Islet of Langerhans (tissue), 1 donor: ENCODE results near the gene SEZ6L2.
"Not testable (repeated sequence)": the region's sequence is repeated elsewhere in the genome, so short reads cannot be mapped to it uniquely, and the experiment has no call there.

Experiments
- FAIRE-seq: peaks from one replicate; lab custom pipeline; 2011; peaks lifted over from hg19 to GRCh38; lab: Jason Lieb, UNC

Gene SEZ6L2

GRCh38 chr16:29850998-29851397 is 48.4 kb downstream of the SEZ6L2 start:
- no peak for FAIRE-seq

DNA sequence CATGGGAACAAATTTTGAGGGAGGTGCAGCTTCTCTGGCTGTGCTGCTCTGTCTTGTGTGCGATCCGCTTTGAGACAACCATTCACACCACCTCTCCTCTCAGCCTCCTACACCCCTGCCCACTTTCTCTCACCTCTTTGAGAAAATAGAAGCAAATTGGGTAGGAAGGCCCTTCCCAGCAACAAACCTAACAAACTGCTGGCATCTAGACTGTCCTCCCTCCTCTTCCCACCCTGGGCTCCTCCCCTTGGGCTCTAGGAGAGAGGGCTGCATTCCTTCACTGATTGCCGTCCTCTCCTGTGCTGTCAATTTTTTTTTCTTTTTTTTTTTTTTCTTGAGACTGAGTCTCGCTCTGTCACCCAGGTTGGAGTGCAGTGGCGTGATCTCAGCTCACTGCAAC is 49.8 kb downstream of the SEZ6L2 start:
- no peak for FAIRE-seq

- no peak for FAIRE-seq
These were observed 50.7 kb downstream of the SEZ6L2 start for GRCh38 chr16:29848420-29849297.

DNA sequence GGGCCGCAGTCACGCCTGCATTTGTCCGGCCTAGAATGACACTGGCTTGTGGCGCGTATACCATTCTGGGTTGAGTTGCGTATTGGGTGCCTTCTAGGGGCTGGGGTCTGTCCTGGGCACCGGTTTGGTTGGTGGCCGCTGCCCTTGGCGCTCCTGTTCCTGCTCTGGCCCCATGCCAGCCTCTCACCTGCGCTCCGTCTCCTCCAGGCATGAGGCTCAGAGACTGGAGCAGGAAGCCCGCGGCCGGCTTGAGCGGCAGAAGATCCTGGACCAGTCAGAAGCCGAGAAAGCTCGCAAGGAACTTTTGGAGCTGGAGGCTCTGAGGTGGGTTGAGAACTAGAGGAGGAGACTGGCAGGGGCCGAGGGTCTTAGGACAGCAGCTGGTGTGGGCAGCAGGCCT is 53.7 kb downstream of the SEZ6L2 start:
- no peak for FAIRE-seq

DNA sequence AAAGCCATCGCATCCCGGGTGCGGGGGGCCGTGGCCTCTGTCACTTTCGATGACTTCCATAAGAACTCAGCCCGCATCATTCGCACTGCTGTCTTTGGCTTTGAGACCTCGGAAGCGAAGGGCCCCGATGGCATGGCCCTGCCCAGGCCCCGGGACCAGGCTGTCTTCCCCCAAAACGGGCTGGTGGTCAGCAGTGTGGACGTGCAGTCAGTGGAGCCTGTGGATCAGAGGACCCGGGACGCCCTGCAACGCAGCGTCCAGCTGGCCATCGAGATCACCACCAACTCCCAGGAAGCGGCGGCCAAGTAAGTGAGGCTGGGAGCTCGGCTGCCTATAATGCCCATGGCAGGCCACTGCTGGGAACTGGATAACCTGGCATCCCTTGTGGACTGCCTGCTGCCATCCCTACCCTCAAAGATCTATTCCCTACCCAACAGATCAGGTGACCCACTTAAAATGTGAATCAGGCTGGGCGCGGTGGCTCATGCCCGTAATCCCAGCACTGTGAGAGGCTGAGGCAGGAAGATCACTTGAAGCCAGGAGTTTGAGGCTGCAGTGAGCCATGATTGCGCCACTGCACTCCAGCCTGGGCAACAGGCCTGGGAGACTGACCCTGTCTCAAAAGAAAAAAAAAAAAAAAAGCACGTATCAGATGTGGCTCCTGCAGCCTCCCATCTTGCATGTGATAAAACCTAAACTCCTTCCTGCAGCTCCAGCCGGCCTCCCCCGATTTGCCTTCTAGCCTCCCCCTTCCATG is 54.6 kb downstream of the SEZ6L2 start:
- FAIRE-seq, result no peak

DNA sequence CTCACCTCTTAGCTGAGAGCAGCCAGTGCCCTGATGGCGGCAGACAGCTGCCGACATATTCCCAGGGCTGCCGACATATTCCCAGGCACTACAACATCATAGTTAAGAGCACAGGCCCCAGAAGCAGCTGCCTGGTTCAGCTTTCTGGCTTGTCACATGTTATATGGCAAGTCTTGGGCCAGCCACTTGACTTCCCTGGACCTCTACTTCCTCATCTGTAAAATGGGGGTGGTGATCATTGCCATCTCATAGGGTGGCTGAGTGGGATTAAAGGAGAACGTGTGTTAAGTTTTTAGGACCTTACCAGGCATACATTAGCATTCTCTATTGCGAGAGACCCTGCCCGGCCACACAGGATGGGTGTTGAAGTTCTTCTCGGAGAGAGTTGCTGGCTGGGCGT is 55.4 kb downstream of the SEZ6L2 start:
- no peak for FAIRE-seq

DNA sequence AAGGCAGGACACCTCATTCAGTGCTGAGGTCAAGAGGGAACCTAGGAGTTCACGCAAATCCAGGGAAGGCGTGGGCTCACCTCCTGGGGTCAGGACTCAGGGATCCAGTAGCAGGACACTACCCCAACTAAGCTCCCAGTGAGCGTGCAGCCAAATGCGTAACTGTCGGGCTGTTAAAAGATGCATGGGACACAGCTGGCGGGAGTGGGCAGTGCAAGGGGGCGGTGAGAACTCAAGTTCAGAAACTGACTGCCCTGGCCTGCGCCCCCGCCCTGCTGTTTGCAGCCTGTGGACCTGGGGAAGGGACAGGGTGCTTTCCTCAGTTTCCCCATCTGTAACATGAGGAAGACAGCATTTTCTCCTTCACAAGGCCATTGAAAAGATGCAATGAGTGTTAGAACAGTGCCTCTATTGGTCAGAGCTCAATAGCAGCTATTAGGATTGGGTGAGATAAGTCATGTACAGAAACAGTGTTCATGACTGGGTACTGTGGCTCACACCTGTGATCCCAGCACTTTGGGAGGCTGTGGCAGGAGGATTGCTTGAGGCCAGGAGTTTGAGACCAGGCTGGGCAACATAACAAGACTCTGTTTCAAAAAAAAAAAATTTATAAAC is 56.5 kb downstream of the SEZ6L2 start:
- FAIRE-seq, result no peak

DNA sequence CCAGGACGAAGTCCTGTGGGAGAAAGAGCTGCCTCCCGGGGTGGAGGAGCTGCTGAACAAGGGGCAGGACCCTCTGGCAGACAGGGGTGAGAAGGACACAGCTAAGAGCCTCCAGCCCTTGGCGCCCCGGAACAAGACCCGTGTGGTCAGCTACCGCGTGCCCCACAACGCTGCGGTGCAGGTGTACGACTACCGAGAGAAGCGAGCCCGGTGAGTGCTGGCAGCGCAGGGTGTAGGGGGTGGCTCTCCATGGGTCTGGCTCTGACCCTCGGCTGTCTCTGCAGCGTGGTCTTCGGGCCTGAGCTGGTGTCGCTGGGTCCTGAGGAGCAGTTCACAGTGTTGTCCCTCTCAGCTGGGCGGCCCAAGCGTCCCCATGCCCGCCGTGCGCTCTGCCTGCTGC is 57.7 kb downstream of the SEZ6L2 start:
- no peak for FAIRE-seq

DNA sequence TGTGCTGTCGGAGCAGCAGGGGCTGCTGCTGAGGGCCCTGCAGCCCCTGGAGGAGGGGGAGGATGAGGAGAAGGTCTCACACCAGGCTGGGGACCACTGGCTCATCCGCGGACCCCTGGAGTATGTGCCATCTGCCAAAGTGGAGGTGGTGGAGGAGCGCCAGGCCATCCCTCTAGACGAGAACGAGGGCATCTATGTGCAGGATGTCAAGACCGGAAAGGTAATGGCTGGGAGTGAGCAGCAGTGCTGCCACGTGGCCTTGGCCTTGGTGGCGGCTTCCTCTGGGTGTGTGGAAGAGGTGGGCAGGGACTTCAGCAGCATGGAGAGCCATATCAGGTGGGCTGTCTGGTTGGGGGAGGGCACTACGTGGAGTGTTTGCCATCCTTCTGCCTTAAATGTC is 59.1 kb downstream of the SEZ6L2 start:
- no peak for FAIRE-seq

DNA sequence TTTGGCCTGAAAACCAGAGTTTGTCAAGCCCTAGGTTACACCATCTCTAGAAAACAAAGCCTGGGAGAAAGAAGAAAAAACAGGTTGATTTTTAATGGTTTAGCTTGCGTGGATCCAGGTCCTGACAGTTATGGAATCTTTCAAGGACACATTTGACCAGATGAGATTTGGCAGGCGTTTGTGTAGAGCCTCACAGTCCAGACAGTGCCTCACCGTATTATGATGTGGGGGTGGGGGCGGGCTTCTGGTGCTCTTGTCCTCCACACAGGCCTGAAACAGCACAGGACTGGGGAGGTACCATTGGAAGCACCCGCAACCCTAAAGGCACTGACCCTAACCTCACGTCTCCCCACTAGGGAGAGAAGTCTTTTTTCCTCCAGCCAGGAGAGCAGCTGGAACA is 59.5 kb downstream of the SEZ6L2 start:
- no peak for FAIRE-seq

- no peak for FAIRE-seq
These were observed 61.5 kb downstream of the SEZ6L2 start for GRCh38 chr16:29837841-29838240.

DNA sequence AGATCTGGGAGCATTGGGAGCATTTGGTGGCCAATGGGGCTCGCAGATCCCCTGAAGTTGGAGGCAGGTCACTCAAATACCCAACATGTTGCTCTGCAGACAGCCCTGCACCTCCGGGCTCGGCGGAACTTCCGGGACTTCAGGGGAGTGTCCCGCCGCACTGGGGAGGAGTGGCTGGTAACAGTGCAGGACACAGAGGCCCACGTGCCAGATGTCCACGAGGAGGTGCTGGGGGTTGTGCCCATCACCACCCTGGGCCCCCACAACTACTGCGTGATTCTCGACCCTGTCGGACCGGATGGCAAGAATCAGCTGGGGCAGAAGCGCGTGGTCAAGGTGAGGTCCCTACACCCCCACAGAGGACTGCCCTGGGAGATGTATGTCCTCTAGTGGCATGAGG is 62.7 kb downstream of the SEZ6L2 start:
- FAIRE-seq, result no peak

DNA sequence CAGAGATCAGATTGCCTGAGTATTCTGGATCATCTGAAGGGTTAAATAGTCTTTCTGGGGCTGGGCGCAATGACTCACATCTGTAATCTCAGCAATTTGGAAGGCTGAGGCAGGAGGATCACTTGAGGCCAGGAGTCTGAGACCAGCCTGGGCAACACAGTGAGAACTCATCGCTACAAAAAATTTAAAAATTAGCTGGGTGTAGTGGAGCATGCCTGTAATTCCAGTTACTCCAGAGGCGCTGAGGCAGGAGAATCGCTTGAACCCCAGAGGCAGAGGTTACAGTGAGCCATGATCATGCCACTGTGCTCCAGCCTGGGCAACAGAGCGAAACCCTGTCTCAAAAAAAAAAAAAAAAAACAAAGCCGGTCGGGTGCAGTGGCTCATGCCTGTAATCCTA is 63.4 kb downstream of the SEZ6L2 start:
- no peak for FAIRE-seq

DNA sequence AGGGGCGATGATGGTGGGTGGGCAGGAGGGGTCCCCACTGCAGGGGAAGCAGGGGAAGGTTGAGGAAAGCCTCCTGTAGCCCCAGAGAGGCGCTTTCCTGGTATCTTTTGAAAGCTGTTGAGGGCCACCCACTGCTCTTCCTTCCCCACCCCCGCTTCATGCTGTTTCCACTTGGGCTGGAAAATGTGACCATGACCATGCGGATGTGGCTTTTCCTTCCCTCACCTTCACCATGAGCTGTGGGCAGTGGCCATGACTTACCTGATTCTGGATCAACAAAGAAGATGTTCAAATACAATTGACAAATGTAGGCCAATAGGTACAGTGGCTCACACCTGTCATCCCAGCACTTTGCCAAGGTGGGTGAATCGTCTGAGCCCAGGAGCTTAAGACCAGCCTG is 65.3 kb downstream of the SEZ6L2 start:
- no peak for FAIRE-seq

- not testable (repeated sequence) for FAIRE-seq
These were observed 66.1 kb downstream of the SEZ6L2 start for GRCh38 chr16:29833219-29833618.

DNA sequence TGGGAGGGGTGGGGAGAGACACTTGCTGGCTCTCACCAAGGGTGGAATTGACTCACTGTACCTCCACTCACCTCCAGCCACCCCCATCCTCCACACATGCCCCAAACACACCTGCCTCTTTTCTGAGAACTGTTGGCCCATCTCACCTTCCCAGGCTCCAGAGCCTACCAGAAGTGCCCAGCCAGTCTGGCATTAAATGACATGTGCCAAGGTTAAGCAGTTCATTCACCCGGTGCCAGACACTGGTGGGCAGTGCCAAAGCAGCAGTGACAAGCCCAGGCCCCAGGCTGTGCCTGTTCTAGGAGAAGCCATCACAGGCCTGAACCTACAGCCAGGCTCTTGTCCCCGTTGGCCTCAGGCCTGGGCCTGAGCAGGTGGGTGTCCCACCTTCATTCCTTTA is 67.9 kb downstream of the SEZ6L2 start:
- no peak for FAIRE-seq

GRCh38 chr16:29830774-29831173 is 68.6 kb downstream of the SEZ6L2 start:
- FAIRE-seq, result no peak

- no peak for FAIRE-seq
These were observed 73.0 kb downstream of the SEZ6L2 start for GRCh38 chr16:29826342-29826695.

DNA sequence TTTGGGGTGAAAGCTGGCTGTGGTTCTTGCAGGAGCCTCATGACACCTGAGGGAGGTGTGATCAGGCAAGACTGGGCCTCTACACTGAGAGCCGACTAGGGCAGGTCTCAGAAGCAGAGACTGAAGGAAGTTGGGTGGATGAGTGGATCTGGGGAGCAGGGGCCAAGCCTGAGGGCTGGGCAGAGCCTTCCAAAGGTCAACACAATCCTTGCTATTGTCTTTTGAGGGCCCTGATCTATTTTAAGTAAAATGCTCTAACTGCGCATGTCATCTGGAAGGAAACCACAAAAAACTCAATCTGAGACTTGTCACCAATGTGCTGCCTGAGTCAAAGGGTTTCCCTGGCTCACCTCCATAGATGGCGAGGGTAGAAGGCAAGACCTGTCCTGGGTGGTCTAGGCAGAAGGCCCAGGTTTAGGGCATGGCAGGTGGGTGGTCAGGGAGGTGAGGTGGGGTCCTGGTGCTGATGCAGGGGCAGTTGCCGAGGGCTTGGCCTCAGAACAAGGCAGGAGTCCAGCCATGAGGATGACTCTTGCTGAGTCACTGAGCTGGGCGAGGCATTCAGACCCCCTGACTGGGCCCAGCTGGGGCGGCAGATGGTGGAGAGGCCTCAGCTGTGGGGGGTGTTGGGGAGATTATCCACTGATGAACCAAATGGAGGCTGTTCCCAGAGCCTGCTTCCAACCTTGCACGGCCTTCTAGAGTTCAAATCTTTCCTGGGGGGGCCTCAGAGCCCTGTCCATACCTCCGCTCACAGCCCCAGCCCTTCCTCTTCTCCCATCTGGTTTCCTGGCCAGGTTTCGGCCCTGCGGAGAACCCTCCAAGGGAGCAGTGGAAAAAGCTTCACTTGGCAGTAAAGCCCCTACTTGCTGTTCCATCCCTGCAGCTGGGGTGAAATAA is 74.0 kb downstream of the SEZ6L2 start:
- no peak for FAIRE-seq

- no peak for FAIRE-seq
These were observed 74.7 kb downstream of the SEZ6L2 start for GRCh38 chr16:29824589-29825144.

DNA sequence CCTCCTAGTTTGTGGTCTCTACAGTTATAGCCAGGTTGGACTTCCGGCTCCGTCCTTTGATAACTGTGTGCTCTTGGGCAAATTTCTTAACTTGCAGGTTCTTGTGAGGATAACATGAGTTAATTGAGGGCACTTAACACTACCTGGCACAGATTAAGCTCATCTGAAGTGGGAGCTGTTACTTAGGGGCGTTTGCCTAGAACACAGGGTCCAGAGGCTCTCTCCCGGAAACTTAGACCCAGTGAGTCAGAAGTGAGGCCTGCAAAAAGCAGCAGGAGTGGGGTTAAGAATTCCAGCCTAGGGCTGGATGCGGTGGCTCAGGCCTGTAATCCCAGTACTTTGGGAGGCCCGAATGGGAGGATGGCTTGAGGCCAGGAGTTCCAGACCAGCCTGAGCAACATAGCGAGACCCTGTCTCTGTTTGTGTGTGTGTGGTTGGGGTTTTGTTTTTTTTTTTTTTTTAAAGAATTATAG is 77.7 kb downstream of the SEZ6L2 start:
- no peak for FAIRE-seq
